K562 (cell line): ENCODE data around the gene WDR18. TPM values are rescaled to one million over a fixed set of nuclear protein-coding genes. Genes with fewer than 3 reads are reported as not detected.

Source experiments
- MYC ChIP-seq, 2 experiments: fragments of 250-450 bp in 1 of 2; sonication (Bioruptor Pico) in 1 of 2; IDR thresholded peaks; 2 replicates each; pipeline versions ENCODE4 v1.5.1 to v1.6.1; 2012 to 2021; ENCODE audit warnings: low read depth in 2 of 2, borderline replicate concordance in 1 of 2, improper control_type of control experiment in 1 of 2, low read length in 1 of 2, mild to moderate bottlenecking in 1 of 2, moderate library complexity in 1 of 2
- POU5F1 ChIP-seq: fragments of 150-350 bp; IDR thresholded peaks from 2 replicates; pipeline ENCODE4 v1.6.1; 2014; ENCODE audit warnings: borderline replicate concordance, low read length, low read depth, mild to moderate bottlenecking; ENCODE audit not compliant: partially characterized antibody
- RCOR1 ChIP-seq, 2 experiments: IDR thresholded peaks; 2 replicates each; pipeline ENCODE4 v1.6.1; 2012; ENCODE audit warnings: low read depth in 2 of 2, low read length in 2 of 2, borderline replicate concordance in 1 of 2, improper control_type of control experiment in 1 of 2
- TAL1 ChIP-seq: fragments of 450-650 bp; IDR thresholded peaks from 2 replicates; pipeline ENCODE4 v1.6.1; 2016; ENCODE audit warnings: mild to moderate bottlenecking
- YBX1 ChIP-seq: fragments of 450-650 bp; IDR thresholded peaks from 2 replicates; pipeline ENCODE4 v1.7.1; 2016; ENCODE audit warnings: mild to moderate bottlenecking
- ZNF140 ChIP-seq: fragments of 250-450 bp; sonication (Bioruptor Pico); IDR thresholded peaks from 2 replicates; pipeline ENCODE4 v1.8.0; 2021; ENCODE audit warnings: moderate library complexity, mild to moderate bottlenecking, inconsistent platforms
- polyA plus RNA-seq, 8 experiments: library from polyadenylated mRNA; depleted of rRNA in 4 of 8; stranded (reverse) in 5 of 8; unstranded in 3 of 8; fragments of >200 nt; fragmentation: Nextera tagmentation in 2 of 8; fragmentation: Illumina TruSeq in 1 of 8; extraction: Ambion mirVana in 2 of 8; extraction: Trizol in 1 of 8; gene quantifications; 2 replicates each; pipeline versions ENCODE4 v1.2.1 to v1.2.3, GENCODE V29; 2011 to 2014; ENCODE audit warnings: inconsistent platforms in 1 of 8, missing spikeins in 1 of 8
- total RNA-seq, 7 experiments: library from RNA; depleted of rRNA in 6 of 7; stranded (reverse); fragments of >200 nt in 6 of 7; fragmentation: Illumina TruSeq in 2 of 7; extraction: Trizol in 2 of 7; gene quantifications; 2 replicates each; pipeline versions ENCODE4 v1.2.1 to v1.2.3, GENCODE V29; 2011 to 2021; ENCODE audit warnings: low replicate concordance in 1 of 7
- TF ChIP-seq, protein P1 (sequence below): fragments of 250-450 bp; sonication (Bioruptor Pico); IDR thresholded peaks from 2 replicates; pipeline ENCODE4 v1.4.0; 2020
- TF ChIP-seq, protein P2 (sequence below): fragments of 450-650 bp; conservative IDR thresholded peaks from 2 replicates; pipeline ENCODE4 v1.6.1; 2016; ENCODE audit warnings: missing genetic modification characterization, low read depth, mild to moderate bottlenecking, missing compliant biosample characterization, moderate library complexity
- TF ChIP-seq, protein P3 (sequence below), 2 experiments: fragments of 450-650 bp; formaldehyde crosslinking in 1 of 2; IDR thresholded peaks; 2 replicates each; pipeline versions ENCODE4 v1.4.0 to v1.6.1; 2014 to 2020; ENCODE audit warnings: mild to moderate bottlenecking in 2 of 2, borderline replicate concordance in 1 of 2, low read depth in 1 of 2

The WDR18 gene
- total and polyA plus RNA-seq, 9 of the 15 experiments (the other 6 are each of a cell fraction or from before 2014, with no cell fraction given): 0.65 to 181 (median 30.1) TPM

DNA sequence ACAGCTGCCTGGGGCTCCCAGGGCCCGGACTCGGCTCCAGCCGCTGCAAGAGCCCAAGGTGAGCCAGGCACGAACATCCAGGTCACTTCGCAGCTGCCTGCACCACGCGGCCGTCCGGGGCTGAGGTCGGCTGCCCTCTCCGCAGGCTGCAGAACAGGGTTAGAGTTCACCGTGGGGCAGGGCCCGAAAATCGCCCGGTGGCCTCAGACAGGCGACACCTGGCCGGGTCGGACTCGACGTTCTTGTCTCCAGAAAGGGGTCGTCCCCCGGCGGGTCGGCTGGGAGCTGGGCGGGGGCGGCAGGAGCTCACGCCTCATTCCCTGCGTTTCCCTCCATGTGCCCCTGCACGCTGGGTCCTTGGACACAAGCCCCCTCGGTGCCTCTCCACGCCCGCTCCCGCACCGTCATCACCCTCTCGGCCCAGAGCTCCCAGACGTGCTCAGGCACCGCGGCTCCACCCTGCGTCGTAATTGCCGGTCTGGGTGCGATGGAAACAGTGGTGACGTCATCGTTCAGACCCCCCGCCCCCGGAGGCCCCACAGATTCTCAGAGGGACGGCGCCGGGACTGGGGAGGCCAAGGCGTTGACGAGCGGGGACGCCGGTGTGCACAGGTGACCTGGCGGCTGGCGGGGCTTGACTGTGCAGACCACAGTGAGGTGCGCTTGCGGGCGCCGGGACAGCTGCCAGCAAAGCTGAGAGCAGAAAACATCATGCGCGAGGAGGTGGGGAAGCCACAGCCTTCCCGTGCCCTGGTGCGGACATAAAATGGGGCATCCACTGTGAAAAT, 12.1 kb downstream of the WDR18 start (continued):
- TF ChIP-seq, protein P1, sequence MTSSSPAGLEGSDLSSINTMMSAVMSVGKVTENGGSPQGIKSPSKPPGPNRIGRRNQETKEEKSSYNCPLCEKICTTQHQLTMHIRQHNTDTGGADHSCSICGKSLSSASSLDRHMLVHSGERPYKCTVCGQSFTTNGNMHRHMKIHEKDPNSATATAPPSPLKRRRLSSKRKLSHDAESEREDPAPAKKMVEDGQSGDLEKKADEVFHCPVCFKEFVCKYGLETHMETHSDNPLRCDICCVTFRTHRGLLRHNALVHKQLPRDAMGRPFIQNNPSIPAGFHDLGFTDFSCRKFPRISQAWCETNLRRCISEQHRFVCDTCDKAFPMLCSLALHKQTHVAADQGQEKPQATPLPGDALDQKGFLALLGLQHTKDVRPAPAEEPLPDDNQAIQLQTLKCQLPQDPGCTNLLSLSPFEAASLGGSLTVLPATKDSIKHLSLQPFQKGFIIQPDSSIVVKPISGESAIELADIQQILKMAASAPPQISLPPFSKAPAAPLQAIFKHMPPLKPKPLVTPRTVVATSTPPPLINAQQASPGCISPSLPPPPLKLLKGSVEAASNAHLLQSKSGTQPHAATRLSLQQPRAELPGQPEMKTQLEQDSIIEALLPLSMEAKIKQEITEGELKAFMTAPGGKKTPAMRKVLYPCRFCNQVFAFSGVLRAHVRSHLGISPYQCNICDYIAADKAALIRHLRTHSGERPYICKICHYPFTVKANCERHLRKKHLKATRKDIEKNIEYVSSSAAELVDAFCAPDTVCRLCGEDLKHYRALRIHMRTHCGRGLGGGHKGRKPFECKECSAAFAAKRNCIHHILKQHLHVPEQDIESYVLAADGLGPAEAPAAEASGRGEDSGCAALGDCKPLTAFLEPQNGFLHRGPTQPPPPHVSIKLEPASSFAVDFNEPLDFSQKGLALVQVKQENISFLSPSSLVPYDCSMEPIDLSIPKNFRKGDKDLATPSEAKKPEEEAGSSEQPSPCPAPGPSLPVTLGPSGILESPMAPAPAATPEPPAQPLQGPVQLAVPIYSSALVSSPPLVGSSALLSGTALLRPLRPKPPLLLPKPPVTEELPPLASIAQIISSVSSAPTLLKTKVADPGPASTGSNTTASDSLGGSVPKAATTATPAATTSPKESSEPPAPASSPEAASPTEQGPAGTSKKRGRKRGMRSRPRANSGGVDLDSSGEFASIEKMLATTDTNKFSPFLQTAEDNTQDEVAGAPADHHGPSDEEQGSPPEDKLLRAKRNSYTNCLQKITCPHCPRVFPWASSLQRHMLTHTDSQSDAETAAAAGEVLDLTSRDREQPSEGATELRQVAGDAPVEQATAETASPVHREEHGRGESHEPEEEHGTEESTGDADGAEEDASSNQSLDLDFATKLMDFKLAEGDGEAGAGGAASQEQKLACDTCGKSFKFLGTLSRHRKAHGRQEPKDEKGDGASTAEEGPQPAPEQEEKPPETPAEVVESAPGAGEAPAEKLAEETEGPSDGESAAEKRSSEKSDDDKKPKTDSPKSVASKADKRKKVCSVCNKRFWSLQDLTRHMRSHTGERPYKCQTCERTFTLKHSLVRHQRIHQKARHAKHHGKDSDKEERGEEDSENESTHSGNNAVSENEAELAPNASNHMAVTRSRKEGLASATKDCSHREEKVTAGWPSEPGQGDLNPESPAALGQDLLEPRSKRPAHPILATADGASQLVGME (CRISPR knock-in tag): 0 out of 2 replicates have a peak, but pooled peaks have one; percentile 55
- TF ChIP-seq, protein P2, sequence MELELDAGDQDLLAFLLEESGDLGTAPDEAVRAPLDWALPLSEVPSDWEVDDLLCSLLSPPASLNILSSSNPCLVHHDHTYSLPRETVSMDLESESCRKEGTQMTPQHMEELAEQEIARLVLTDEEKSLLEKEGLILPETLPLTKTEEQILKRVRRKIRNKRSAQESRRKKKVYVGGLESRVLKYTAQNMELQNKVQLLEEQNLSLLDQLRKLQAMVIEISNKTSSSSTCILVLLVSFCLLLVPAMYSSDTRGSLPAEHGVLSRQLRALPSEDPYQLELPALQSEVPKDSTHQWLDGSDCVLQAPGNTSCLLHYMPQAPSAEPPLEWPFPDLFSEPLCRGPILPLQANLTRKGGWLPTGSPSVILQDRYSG (tag): peak; percentile 60; the same call in 1 of the 2 replicates
- TF ChIP-seq POU5F1 (no peak), MYC (IDR thresholded peaks at IDR 0.05; ENCODE audit: low read depth, low read length) (no peak), MYC (CRISPR knock-in tag; IDR thresholded peaks at IDR 0.05; ENCODE audit: borderline replicate concordance, low read depth) (no peak), TAL1 (no peak), YBX1 (no peak), RCOR1 (IDR thresholded peaks at IDR 0.05; ENCODE audit: borderline replicate concordance in 1 of 2, low read depth in 2 of 2, low read length in 2 of 2) (no peak), ZNF140 (CRISPR knock-in tag) (no peak)
- TF ChIP-seq, protein P3, sequence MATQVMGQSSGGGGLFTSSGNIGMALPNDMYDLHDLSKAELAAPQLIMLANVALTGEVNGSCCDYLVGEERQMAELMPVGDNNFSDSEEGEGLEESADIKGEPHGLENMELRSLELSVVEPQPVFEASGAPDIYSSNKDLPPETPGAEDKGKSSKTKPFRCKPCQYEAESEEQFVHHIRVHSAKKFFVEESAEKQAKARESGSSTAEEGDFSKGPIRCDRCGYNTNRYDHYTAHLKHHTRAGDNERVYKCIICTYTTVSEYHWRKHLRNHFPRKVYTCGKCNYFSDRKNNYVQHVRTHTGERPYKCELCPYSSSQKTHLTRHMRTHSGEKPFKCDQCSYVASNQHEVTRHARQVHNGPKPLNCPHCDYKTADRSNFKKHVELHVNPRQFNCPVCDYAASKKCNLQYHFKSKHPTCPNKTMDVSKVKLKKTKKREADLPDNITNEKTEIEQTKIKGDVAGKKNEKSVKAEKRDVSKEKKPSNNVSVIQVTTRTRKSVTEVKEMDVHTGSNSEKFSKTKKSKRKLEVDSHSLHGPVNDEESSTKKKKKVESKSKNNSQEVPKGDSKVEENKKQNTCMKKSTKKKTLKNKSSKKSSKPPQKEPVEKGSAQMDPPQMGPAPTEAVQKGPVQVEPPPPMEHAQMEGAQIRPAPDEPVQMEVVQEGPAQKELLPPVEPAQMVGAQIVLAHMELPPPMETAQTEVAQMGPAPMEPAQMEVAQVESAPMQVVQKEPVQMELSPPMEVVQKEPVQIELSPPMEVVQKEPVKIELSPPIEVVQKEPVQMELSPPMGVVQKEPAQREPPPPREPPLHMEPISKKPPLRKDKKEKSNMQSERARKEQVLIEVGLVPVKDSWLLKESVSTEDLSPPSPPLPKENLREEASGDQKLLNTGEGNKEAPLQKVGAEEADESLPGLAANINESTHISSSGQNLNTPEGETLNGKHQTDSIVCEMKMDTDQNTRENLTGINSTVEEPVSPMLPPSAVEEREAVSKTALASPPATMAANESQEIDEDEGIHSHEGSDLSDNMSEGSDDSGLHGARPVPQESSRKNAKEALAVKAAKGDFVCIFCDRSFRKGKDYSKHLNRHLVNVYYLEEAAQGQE (IDR thresholded peaks at IDR 0.05; ENCODE audit: borderline replicate concordance): 0 out of 2 replicates have a peak, but pooled peaks have one; percentile 5
- TF ChIP-seq, protein P3 (CRISPR knock-in tag; IDR thresholded peaks at IDR 0.05; ENCODE audit: low read depth): no peak
